ENCODE results near the gene INSR.

Gene INSR

DNA sequence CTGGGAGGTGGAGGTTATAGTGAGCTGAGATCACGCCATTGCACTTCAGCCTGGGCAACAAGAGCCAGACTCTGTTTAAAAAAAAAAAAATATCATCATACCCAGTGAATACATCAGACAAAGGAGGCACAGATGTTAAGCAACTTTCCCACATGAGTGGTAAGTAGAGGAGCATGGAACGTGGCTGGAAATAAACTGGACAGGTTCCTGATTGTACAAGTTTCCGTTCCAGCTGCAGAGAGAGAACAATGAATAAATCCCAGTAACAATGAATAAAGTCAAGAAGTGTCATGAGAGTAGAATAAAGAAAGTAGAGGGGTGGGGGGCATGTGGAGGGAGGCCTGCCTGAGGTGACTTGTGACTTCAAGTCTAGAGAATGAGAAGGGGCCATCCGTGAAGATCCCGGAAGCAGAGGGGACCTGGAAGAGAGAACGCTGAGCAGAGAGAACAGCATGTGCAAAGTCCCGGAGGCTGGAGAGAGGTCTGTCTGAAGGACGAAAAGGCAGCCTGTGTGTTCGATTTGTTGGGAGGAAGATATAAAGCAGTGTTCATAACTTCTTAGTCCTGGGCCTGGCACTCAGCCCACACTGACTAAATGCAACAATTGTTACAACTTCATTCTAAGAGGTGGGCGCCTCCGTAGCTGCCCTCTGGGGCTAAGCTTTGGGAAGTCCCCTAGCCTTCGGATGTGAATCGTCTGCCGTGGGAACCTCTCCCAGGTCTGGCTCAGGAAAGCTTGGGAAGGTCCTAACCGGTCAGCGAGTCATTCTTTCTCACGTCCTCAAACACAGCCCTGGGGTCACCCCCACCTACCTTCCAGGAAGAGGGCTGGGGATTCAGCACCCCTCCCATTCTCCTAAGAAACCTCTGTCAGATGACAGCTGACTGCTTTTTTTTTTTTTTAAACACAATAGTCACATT lies 39.2 kb upstream of the INSR start:
- DNase-seq (ENCODE audit: low read depth), result no peak
- TF ChIP-seq, protein P1, sequence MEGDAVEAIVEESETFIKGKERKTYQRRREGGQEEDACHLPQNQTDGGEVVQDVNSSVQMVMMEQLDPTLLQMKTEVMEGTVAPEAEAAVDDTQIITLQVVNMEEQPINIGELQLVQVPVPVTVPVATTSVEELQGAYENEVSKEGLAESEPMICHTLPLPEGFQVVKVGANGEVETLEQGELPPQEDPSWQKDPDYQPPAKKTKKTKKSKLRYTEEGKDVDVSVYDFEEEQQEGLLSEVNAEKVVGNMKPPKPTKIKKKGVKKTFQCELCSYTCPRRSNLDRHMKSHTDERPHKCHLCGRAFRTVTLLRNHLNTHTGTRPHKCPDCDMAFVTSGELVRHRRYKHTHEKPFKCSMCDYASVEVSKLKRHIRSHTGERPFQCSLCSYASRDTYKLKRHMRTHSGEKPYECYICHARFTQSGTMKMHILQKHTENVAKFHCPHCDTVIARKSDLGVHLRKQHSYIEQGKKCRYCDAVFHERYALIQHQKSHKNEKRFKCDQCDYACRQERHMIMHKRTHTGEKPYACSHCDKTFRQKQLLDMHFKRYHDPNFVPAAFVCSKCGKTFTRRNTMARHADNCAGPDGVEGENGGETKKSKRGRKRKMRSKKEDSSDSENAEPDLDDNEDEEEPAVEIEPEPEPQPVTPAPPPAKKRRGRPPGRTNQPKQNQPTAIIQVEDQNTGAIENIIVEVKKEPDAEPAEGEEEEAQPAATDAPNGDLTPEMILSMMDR (conservative IDR thresholded peaks at IDR 0.05; ENCODE audit: low read depth, low read length), result no peak

DNA sequence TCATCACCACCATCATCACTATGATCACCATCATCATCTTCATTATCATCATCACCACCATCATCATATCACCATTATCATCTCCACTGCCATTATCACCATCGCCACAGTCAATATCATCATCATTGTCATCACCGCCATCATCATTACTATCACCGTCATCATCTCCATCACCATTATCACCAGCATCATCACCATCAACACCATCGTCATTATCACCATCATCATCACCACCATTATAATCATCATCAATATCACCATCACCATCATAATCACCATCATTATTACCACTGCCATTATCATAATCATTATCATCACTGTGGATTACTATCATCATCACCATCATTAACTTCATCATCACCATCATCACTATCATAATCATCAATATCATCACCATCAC lies 37.2 kb upstream of the INSR start:
- TF ChIP-seq, protein P1 (conservative IDR thresholded peaks at IDR 0.05; ENCODE audit: low read depth, low read length), result no peak
- no peak for DNase-seq (ENCODE audit: low read depth)
- no peak overlapping the region for H3K4me3 ChIP-seq (ENCODE audit: low read length)

More for the DNA sequence above, 39.2 kb upstream of the INSR start:
- no peak overlapping the region for H3K4me3 ChIP-seq (ENCODE audit: low read length)

DNA sequence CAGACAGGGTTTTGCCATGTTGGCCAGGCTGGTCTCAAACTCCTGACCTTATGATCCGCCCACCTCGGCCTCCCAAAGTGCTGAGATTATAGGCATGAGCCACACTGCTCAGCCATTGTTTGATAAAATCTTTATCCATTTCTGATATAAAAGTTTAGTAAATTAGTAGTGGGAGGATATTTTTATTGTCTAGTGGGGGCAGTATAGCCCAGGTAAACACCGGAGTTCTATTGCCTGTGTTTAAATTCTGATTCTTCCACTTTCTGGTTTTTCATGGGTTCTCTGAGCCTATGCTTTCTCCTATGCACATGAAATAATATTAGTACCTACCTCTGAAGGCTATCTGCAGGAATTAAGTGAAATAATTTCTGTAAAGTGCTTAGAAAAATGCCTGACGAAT lies 34.4 kb upstream of the INSR start:
- TF ChIP-seq, protein P1 (conservative IDR thresholded peaks at IDR 0.05; ENCODE audit: low read depth, low read length), result no peak
- H3K4me3 ChIP-seq (ENCODE audit: low read length), result no peak overlapping the region
- DNase-seq (ENCODE audit: low read depth), result no peak

DNA sequence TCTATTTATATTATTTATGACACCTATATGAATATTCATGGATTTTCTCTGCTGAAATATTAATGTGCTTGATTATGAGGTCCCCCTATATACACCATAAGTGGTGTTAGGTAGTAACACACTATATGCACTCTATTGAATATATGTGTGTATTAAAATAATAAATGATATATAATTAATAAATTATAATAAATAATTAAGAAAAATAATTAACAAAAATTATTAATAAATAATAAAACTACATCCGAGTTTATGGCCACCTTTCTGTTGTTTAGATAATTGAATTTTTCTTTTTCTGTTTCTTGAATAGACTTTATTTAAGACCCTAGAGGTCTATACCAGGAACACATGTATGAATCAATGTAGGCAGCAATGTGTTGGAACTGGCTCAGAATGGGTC lies 33.6 kb upstream of the INSR start:
- H3K4me3 ChIP-seq (ENCODE audit: low read length), result no peak overlapping the region
- no peak for DNase-seq (ENCODE audit: low read depth)
- TF ChIP-seq, protein P1 (conservative IDR thresholded peaks at IDR 0.05; ENCODE audit: low read depth, low read length), result no peak

DNA sequence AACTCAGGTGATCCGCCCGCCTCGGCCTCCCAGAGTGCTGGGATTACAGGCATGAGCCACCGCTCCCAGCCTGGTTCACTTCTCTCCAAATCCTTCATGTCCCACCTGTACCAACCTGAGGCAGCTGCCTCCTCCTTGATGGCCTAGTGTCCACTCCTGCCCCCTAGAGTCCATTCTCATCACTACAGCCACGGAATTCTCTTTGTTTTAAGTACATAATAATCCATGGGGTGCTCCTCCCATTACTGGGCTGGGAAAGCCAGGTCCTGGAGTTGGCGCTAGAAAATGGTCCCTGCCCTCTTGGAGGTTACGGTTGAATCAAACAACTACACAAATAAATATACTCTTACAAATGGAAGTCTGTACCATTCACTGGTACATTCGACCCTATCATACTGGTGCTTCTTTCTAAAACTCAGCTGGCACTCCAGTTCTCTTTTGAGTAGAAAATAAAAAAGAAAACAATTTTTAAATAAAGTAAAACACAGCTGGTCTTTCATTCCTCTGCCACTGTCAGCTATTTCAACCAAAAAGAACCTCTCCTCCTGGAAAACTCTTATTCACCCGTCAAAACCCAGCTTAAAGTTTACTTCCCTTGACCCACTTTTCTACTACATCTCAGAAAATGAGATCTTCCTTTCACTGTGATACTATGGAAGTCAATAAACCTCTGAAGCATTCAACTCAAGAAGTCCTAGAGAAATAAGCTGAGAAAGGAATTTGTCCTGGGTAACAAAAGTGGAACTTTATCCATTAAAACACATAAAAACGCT lies 32.1 kb upstream of the INSR start:
- DNase-seq (ENCODE audit: low read depth), result no peak
- H3K4me3 ChIP-seq (ENCODE audit: low read length), result no peak overlapping the region
- TF ChIP-seq, protein P1 (conservative IDR thresholded peaks at IDR 0.05; ENCODE audit: low read depth, low read length), result peak; percentile 41

DNA sequence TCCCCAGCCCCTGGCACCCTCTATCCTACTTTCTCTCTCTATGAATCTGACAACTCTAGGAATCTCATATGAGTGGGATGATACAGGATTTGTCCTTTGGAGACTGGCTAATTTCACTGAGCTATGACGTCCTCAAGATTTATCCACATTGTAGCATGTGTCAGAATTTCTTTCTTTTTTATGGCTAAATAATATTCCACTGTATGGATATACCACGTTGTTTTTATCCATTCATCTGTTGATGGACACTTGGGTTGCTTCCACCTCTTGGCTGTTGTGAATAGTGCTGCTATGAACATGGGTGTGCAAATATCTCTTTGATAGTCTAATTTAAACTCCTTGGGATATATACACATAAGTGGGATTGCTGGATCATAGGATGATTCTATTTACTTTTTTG lies 24.0 kb upstream of the INSR start:
- DNase-seq (ENCODE audit: low read depth), result no peak
- TF ChIP-seq, protein P1 (conservative IDR thresholded peaks at IDR 0.05; ENCODE audit: low read depth, low read length), result no peak
- H3K4me3 ChIP-seq (ENCODE audit: low read length), result no peak overlapping the region

Measured in retinal pigment epithelial cell (primary cell).